ENCODE measurements around the gene NEURL1B.
A peak's percentile ranks its signal among the peaks of the same experiment; 100 is the strongest.
"Not testable (repeated sequence)": the region's sequence is repeated elsewhere in the genome, so short reads cannot be mapped to it uniquely, and the experiment has no call there.

The NEURL1B gene

GRCh38 chr5:172699999-172700364, 58.9 kb downstream of the NEURL1B start:
- no peak for DNase-seq

- no peak for DNase-seq
Observed at GRCh38 chr5:172700365-172701290, 59.6 kb downstream of the NEURL1B start.

GRCh38 chr5:172701291-172701656, 60.2 kb downstream of the NEURL1B start:
- no peak for DNase-seq

GRCh38 chr5:172703952-172704351, 62.9 kb downstream of the NEURL1B start:
- DNase-seq: no peak

- no peak for DNase-seq
Observed at GRCh38 chr5:172705576-172706084, 64.6 kb downstream of the NEURL1B start.

GRCh38 chr5:172706796-172707195, 65.7 kb downstream of the NEURL1B start:
- DNase-seq: no peak

- no peak for DNase-seq
Observed at GRCh38 chr5:172707285-172708182, 66.5 kb downstream of the NEURL1B start.

GRCh38 chr5:172708183-172708505, 67.1 kb downstream of the NEURL1B start:
- no peak for DNase-seq

GRCh38 chr5:172710676-172711075, 69.6 kb downstream of the NEURL1B start:
- DNase-seq: no peak

GRCh38 chr5:172711321-172711861, 70.3 kb downstream of the NEURL1B start:
- not testable (repeated sequence) for DNase-seq

- no peak for DNase-seq
Observed at GRCh38 chr5:172712610-172713009, 71.5 kb downstream of the NEURL1B start.

GRCh38 chr5:172713113-172713808, 72.2 kb downstream of the NEURL1B start:
- peak; percentile 74 for DNase-seq

- DNase-seq: no peak
Observed at GRCh38 chr5:172713809-172714490, 72.9 kb downstream of the NEURL1B start.

- peak; percentile 76 for DNase-seq
Observed at GRCh38 chr5:172714491-172715420, 73.7 kb downstream of the NEURL1B start.

GRCh38 chr5:172715421-172715780, 74.3 kb downstream of the NEURL1B start:
- no peak for DNase-seq

GRCh38 chr5:172715931-172716682, 75.0 kb downstream of the NEURL1B start:
- no peak for DNase-seq

- peak; percentile 83 for DNase-seq
Observed at GRCh38 chr5:172716796-172717313, 75.8 kb downstream of the NEURL1B start.

GRCh38 chr5:172717481-172718195, 76.6 kb downstream of the NEURL1B start:
- no peak for DNase-seq

GRCh38 chr5:172718527-172719114, 77.6 kb downstream of the NEURL1B start:
- no peak for DNase-seq

Data from activated CD4-positive, alpha-beta T cell treated with anti-CD3 and anti-CD28 coated beads, Interleukin-2, Interleukin-6, amounts not matched to agents 100 ng/mL and 50 ng/mL, durations not matched to agents 16 hours and 8 hours (primary cell).